ENCODE measurements around the gene CCT8. TPM values are rescaled to one million over a fixed set of nuclear protein-coding genes. Genes with fewer than 3 reads are reported as not detected.

Gene CCT8
- total RNA-seq, 1 experiment from 2014 or later, result 356 TPM

GRCh38 chr21:29007810-29008209 is 65.6 kb downstream of the CCT8 start:
- H3K56ac ChIP-seq (ENCODE audit: insufficient read length, low read depth, low read length), result no peak overlapping the region
- Mint-ChIP-seq H3K4me1 (no peaks in the 10 kb centered on the region), H3K4me3 (no peak overlapping the region), H3K36me3 (ENCODE audit: insufficient read depth in 1 of 3, low read depth in 3 of 3) (peaks cover 4 to 5% (median 5%) of the 10 kb centered on the region in 3 experiments; a peak in 5 of 7 replicates), H3K9me3 (peaks cover 4 to 12% of the 10 kb centered on the region in 2 experiments), H3K27ac (no peak overlapping the region), H3K27me3 (ENCODE audit: low read depth) (peaks cover 5% of the 10 kb centered on the region; the same call in 1 of the 2 replicates)
- no peak overlapping the region for H3K14ac ChIP-seq (ENCODE audit: insufficient read depth, low read length)
- no peak overlapping the region for H3K18ac ChIP-seq (ENCODE audit: insufficient read length, low read depth, low read length)
- no peak overlapping the region for H3K4me2 ChIP-seq (ENCODE audit: insufficient read depth, insufficient read length, low read length)
- H3K79me2 ChIP-seq (ENCODE audit: insufficient read depth, low read length), result no peaks in the 10 kb centered on the region
- H3K27me3 ChIP-seq (ENCODE audit: insufficient read depth, low read length), result no peaks in the 10 kb centered on the region
- H3T11ph ChIP-seq (ENCODE audit: low read length), result no peak overlapping the region
- H3K9ac ChIP-seq (ENCODE audit: extremely low read depth, insufficient read length, low read length), result no peak overlapping the region
- no peak overlapping the region for H3K23ac ChIP-seq (ENCODE audit: insufficient read length, low read depth, low read length)
- WGBS (ENCODE audit: extremely low coverage, insufficient read length, low lambda C conversion rate), result no CpG with 5 or more reads among the region's 3 CpGs
- no peak overlapping the region for H4K91ac ChIP-seq (ENCODE audit: insufficient read length, low read depth, low read length)
- H4K5ac ChIP-seq (ENCODE audit: insufficient read length, low read depth, low read length), result no peak overlapping the region
- H3K4me1 ChIP-seq (ENCODE audit: insufficient read depth, low read length), result no peaks in the 10 kb centered on the region
- DNase-seq, result no peak
- H2AK5ac ChIP-seq (ENCODE audit: insufficient read length, low read length), result no peak overlapping the region
- H3K79me1 ChIP-seq (ENCODE audit: insufficient read depth, low read depth, low read length, poor library complexity, severe bottlenecking), result no peaks in the 10 kb centered on the region
- no peaks in the 10 kb centered on the region for H4K20me1 ChIP-seq (ENCODE audit: control insufficient read depth, insufficient read depth, insufficient read length)
- H2BK120ac ChIP-seq (ENCODE audit: low read depth, low read length, poor library complexity, severe bottlenecking), result no peak overlapping the region
- H4K8ac ChIP-seq (replicated peaks; ENCODE audit: insufficient read length, low read depth, low read length), result no peak overlapping the region
- no peak overlapping the region for H3K4ac ChIP-seq (ENCODE audit: low read depth, low read length)
- H2BK15ac ChIP-seq (ENCODE audit: low read depth, low read length), result no peak overlapping the region
- H2BK20ac ChIP-seq (ENCODE audit: low read depth, low read length, poor library complexity, severe bottlenecking), result no peak overlapping the region
- no peaks in the 10 kb centered on the region for H3K9me3 ChIP-seq (ENCODE audit: control insufficient read depth, low read depth, low read length)
- no peak overlapping the region for H2BK5ac ChIP-seq (ENCODE audit: insufficient read length, low read length)
- no peak overlapping the region for H2AFZ ChIP-seq (ENCODE audit: low read length)
- no peak overlapping the region for H2BK12ac ChIP-seq (ENCODE audit: insufficient read length, low read depth, low read length)
- H3K23me2 ChIP-seq (ENCODE audit: insufficient read length, low read depth, low read length, poor library complexity, severe bottlenecking), result no peaks in the 10 kb centered on the region
- H3K27ac ChIP-seq (ENCODE audit: insufficient read length, low read depth, low read length), result no peak overlapping the region
- TF ChIP-seq CTCF (conservative IDR thresholded peaks at IDR 0.05), result no peak

Data from H9 (cell line).